ENCODE results near the gene MFSD1. TPM values are rescaled to one million over a fixed set of nuclear protein-coding genes. Genes with fewer than 3 reads are reported as not detected.

The MFSD1 gene, protein sequence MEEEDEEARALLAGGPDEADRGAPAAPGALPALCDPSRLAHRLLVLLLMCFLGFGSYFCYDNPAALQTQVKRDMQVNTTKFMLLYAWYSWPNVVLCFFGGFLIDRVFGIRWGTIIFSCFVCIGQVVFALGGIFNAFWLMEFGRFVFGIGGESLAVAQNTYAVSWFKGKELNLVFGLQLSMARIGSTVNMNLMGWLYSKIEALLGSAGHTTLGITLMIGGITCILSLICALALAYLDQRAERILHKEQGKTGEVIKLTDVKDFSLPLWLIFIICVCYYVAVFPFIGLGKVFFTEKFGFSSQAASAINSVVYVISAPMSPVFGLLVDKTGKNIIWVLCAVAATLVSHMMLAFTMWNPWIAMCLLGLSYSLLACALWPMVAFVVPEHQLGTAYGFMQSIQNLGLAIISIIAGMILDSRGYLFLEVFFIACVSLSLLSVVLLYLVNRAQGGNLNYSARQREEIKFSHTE
- 55.8 and 61.0 TPM in 2 replicates for total RNA-seq

DNA sequence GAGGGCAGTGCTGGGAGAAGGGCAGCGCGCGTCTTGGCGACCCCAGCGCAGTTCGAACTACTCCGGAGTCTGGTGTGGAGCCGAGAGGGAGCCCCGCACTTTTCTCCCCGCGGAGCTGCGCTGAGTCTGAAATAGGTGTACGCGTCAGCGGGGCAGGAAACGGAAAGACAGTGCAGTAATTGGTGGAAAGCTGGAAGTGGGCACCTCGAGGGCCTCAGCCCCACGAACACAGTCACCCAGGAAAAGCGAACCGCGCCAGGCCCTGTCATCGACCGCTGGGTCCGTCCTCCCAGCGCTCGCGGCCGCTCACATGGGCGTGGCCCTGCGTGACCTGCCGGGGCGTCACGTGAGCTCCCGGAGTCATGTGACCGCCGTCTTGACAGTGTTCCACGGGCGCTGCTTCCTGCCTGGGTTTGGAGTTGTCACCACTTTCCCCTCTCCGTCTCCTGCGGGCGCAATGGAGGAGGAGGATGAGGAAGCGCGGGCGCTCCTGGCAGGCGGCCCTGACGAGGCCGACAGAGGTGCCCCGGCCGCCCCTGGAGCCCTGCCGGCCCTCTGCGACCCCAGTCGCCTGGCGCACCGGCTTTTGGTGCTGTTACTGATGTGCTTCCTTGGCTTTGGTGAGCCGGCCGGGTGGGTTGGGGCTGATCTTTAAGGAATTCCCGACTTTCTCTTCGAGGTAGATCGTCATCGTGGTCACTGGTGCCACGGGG is at the start of gene MFSD1:
MFSD1 (plus strand) TSS at position 359 of the 713 bp plus-strand sequence; CDS start at position 458, 99 bp downstream.
- H3K36me3 ChIP-seq (ENCODE audit: control insufficient read depth, insufficient read depth, low read length), result no peaks in the 10 kb centered on the region
- TF ChIP-seq, protein P1, sequence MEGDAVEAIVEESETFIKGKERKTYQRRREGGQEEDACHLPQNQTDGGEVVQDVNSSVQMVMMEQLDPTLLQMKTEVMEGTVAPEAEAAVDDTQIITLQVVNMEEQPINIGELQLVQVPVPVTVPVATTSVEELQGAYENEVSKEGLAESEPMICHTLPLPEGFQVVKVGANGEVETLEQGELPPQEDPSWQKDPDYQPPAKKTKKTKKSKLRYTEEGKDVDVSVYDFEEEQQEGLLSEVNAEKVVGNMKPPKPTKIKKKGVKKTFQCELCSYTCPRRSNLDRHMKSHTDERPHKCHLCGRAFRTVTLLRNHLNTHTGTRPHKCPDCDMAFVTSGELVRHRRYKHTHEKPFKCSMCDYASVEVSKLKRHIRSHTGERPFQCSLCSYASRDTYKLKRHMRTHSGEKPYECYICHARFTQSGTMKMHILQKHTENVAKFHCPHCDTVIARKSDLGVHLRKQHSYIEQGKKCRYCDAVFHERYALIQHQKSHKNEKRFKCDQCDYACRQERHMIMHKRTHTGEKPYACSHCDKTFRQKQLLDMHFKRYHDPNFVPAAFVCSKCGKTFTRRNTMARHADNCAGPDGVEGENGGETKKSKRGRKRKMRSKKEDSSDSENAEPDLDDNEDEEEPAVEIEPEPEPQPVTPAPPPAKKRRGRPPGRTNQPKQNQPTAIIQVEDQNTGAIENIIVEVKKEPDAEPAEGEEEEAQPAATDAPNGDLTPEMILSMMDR (IDR thresholded peaks at IDR 0.05; ENCODE audit: insufficient read depth, low read length, poor library complexity, severe bottlenecking), result no peak
- peak within 1 kb of the TSS; percentile 68 for H3K4me3 ChIP-seq (ENCODE audit: low read depth, low read length)
- no peaks in the 10 kb centered on the region for H3K27me3 ChIP-seq (ENCODE audit: control insufficient read depth, insufficient read depth, low read length)
- peak; percentile 48 for DNase-seq (ENCODE audit: low read depth)

DNA sequence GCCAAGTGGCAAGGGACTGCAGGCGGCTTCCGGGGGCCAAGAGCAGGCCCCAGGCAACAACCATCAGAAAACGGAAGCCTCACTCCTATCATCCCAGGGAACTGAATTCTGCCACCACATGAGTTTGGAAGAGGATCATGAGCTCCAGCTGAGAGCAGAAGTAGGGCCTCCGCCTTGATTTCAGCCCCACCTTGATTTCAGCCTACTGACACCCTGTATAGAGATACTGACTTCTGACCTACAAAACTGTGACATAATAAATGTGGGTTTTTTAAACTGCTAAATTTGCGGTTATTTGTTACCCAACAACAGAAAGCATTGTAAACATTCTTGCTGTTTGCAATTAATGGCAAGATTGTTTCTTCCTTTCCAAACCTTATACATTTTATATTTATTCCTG is 48.0 kb upstream of the MFSD1 start:
- no peaks in the 10 kb centered on the region for H3K36me3 ChIP-seq (ENCODE audit: control insufficient read depth, insufficient read depth, low read length)
- no peaks in the 10 kb centered on the region for H3K27me3 ChIP-seq (ENCODE audit: control insufficient read depth, insufficient read depth, low read length)
- no peak overlapping the region for H3K4me3 ChIP-seq (ENCODE audit: low read depth, low read length)
- DNase-seq (ENCODE audit: low read depth), result no peak
- TF ChIP-seq, protein P1 (IDR thresholded peaks at IDR 0.05; ENCODE audit: insufficient read depth, low read length, poor library complexity, severe bottlenecking), result no peak

DNA sequence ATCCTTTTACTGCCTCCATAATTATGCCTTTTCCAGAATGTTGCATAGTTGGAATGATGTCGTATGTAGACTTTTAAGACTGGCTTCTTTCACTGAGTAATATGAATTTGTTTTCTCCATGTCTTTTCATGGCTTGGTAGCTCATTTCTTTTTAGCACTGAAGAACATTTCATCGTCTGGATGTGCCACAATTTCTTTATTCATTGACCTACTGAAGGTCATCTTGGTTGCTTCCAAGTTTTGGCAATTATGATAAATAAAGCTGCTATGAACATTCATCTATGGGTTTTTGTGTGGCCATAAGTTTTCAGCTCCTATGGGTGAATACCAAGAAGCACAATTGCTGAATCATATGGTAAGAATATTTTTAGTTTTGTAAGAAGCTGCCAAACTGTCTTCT is 46.4 kb upstream of the MFSD1 start:
- DNase-seq (ENCODE audit: low read depth), result no peak
- Histone ChIP-seq H3K27me3 (ENCODE audit: control insufficient read depth, insufficient read depth, low read length) (no peaks in the 10 kb centered on the region), H3K4me3 (ENCODE audit: low read depth, low read length) (no peak overlapping the region), H3K36me3 (ENCODE audit: control insufficient read depth, insufficient read depth, low read length) (no peaks in the 10 kb centered on the region)
- TF ChIP-seq, protein P1 (IDR thresholded peaks at IDR 0.05; ENCODE audit: insufficient read depth, low read length, poor library complexity, severe bottlenecking), result no peak

DNA sequence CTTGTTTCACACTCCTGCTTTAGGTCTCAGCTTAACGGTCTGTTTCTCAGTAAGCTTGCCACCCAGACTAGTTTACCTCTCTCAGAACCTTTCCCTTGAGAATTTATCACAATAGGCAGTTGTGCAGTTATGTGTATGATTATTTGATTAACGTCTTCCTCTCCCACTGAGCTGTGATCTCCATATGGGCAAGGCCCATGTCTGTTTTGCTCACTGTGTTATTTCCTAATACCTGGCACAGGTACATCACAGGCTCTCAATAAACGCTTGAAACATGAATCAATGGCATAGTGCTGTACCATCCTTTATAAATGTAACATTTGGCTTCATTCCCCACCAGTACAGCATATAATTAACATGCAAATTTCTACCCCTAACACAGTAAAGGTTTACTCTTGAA is 40.5 kb upstream of the MFSD1 start:
- Histone ChIP-seq H3K36me3 (ENCODE audit: control insufficient read depth, insufficient read depth, low read length) (no peaks in the 10 kb centered on the region), H3K4me3 (ENCODE audit: low read depth, low read length) (no peak overlapping the region), H3K27me3 (ENCODE audit: control insufficient read depth, insufficient read depth, low read length) (no peaks in the 10 kb centered on the region)
- TF ChIP-seq, protein P1 (IDR thresholded peaks at IDR 0.05; ENCODE audit: insufficient read depth, low read length, poor library complexity, severe bottlenecking), result no peak
- no peak for DNase-seq (ENCODE audit: low read depth)

DNA sequence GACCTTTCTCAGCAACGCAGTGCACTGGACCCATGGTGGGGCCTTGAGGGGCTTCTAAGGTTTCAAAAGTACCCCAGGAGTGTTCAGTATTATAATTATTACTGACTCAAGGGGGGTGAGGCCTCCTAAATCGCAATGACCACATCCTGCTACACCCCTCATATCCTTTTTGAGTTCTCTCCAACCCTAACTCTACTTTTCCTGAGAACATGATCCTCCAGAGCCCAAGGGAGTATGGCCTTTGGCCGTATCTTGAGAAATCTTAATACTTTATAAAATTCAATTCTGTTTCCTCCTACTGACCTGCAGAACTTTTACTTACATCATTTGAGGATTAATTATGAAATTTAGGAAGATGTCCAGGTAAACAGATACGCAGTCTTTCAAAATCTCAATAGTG is 39.2 kb upstream of the MFSD1 start:
- Histone ChIP-seq H3K27me3 (ENCODE audit: control insufficient read depth, insufficient read depth, low read length) (no peaks in the 10 kb centered on the region), H3K36me3 (ENCODE audit: control insufficient read depth, insufficient read depth, low read length) (no peaks in the 10 kb centered on the region), H3K4me3 (ENCODE audit: low read depth, low read length) (no peak overlapping the region)
- TF ChIP-seq, protein P1 (IDR thresholded peaks at IDR 0.05; ENCODE audit: insufficient read depth, low read length, poor library complexity, severe bottlenecking), result no peak
- no peak for DNase-seq (ENCODE audit: low read depth)

Data from kidney epithelial cell (primary cell).